Measurements from ENCODE around the gene SFT2D1.

- no peak for TF ChIP-seq CTCF (conservative IDR thresholded peaks at IDR 0.05; ENCODE audit: low read depth, low read length)
- TF ChIP-seq CHD1 (IDR thresholded peaks at IDR 0.05; ENCODE audit: low read depth, low read length) = no peak
- no peak for TF ChIP-seq SMC3 (IDR thresholded peaks at IDR 0.05; ENCODE audit: low read depth, low read length)
- no peak for TF ChIP-seq RFX5 (IDR thresholded peaks at IDR 0.05; ENCODE audit: low read depth, low read length)
- no peak for TF ChIP-seq POLR2A (IDR thresholded peaks at IDR 0.05; ENCODE audit: low read depth, low read length)
- TF ChIP-seq, protein P1, sequence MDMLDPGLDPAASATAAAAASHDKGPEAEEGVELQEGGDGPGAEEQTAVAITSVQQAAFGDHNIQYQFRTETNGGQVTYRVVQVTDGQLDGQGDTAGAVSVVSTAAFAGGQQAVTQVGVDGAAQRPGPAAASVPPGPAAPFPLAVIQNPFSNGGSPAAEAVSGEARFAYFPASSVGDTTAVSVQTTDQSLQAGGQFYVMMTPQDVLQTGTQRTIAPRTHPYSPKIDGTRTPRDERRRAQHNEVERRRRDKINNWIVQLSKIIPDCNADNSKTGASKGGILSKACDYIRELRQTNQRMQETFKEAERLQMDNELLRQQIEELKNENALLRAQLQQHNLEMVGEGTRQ (IDR thresholded peaks at IDR 0.05; ENCODE audit: low read depth, low read length) = no peak
- TF ChIP-seq NFE2L2 (IDR thresholded peaks at IDR 0.05; ENCODE audit: low read depth, low read length) = no peak
- no peak for TF ChIP-seq CEBPB (IDR thresholded peaks at IDR 0.05; ENCODE audit: low read depth, low read length)
Measured at GRCh38 chr6:166382500-166382932, 40.2 kb upstream of the SFT2D1 start.
